ENCODE measurements around the gene CD5L. TPM values are rescaled to one million over a fixed set of nuclear protein-coding genes. Genes with fewer than 3 reads are reported as not detected.

CD5L gene
- total and polyA plus RNA-seq, 3 donors from 2014 or later = 0.22 to 0.25 TPM; not detected in 1

- Histone ChIP-seq H3K4me1 (no peaks in the 10 kb centered on the region), H3K9me3 (no peaks in the 10 kb centered on the region), H3K4me3 (no peak overlapping the region), H3K27ac (no peak overlapping the region), H3K27me3 (no peaks in the 10 kb centered on the region), H3K36me3 (ENCODE audit: low read depth, missing control alignments) (no peaks in the 10 kb centered on the region)
- intact Hi-C loops (cut with DNase I; ENCODE audit: low total_unique reads) = no loop called here
- DNase-seq = no peak
- TF ChIP-seq POLR2A (IDR thresholded peaks at IDR 0.05) (no peak), CTCF (IDR thresholded peaks at IDR 0.05) (no peak)
- WGBS, 2 donors = 78 to 94% methylated on average over 7 of the region's 7 CpGs
Measured at GRCh38 chr1:157803851-157804250, 37.8 kb downstream of the CD5L start.

GRCh38 chr1:157799996-157800395, 41.6 kb downstream of the CD5L start:
- intact Hi-C loops (cut with DNase I; ENCODE audit: low total_unique reads) = no loop called here
- Histone ChIP-seq H3K9me3 (no peaks in the 10 kb centered on the region), H3K36me3 (ENCODE audit: low read depth, missing control alignments) (no peaks in the 10 kb centered on the region), H3K27ac (no peak overlapping the region), H3K4me3 (no peak overlapping the region), H3K4me1 (no peaks in the 10 kb centered on the region), H3K27me3 (no peaks in the 10 kb centered on the region)
- no peak for TF ChIP-seq CTCF (IDR thresholded peaks at IDR 0.05)
- no peak for TF ChIP-seq POLR2A (IDR thresholded peaks at IDR 0.05)
- WGBS, 2 donors = 65 to 82% methylated on average over 1 of the region's 1 CpG
- DNase-seq = no peak

GRCh38 chr1:157798211-157798610, 43.4 kb downstream of the CD5L start:
- Histone ChIP-seq H3K36me3 (ENCODE audit: low read depth, missing control alignments) (no peaks in the 10 kb centered on the region), H3K27me3 (no peaks in the 10 kb centered on the region), H3K4me1 (no peaks in the 10 kb centered on the region), H3K27ac (no peak overlapping the region), H3K4me3 (no peak overlapping the region), H3K9me3 (no peaks in the 10 kb centered on the region)
- intact Hi-C loops (cut with DNase I; ENCODE audit: low total_unique reads) = no loop called here
- 92 to 98% methylated on average over 5 of the region's 5 CpGs for WGBS, 2 donors
- TF ChIP-seq CTCF (IDR thresholded peaks at IDR 0.05) (no peak), POLR2A (IDR thresholded peaks at IDR 0.05) (no peak)
- DNase-seq = no peak

GRCh38 chr1:157785248-157785647, 56.4 kb downstream of the CD5L start:
- Histone ChIP-seq H3K27me3 (no peaks in the 10 kb centered on the region), H3K27ac (no peak overlapping the region), H3K4me1 (no peaks in the 10 kb centered on the region), H3K4me3 (no peak overlapping the region), H3K36me3 (ENCODE audit: low read depth, missing control alignments) (no peaks in the 10 kb centered on the region), H3K9me3 (no peaks in the 10 kb centered on the region)
- TF ChIP-seq POLR2A (IDR thresholded peaks at IDR 0.05) (no peak), CTCF (IDR thresholded peaks at IDR 0.05) (no peak)
- intact Hi-C loops (cut with DNase I; ENCODE audit: low total_unique reads) = no loop called here
- no peak for DNase-seq
- WGBS, 2 donors = 19 to 45% methylated on average over 1 of the region's 1 CpG

- no peak for DNase-seq
- Histone ChIP-seq H3K4me1 (no peaks in the 10 kb centered on the region), H3K9me3 (no peaks in the 10 kb centered on the region), H3K27ac (no peak overlapping the region), H3K36me3 (ENCODE audit: low read depth, missing control alignments) (no peaks in the 10 kb centered on the region), H3K27me3 (no peaks in the 10 kb centered on the region), H3K4me3 (no peak overlapping the region)
- TF ChIP-seq POLR2A (IDR thresholded peaks at IDR 0.05) (no peak), CTCF (IDR thresholded peaks at IDR 0.05) (no peak)
- WGBS, 2 donors = 81% methylated on average over 3 of the region's 3 CpGs
- intact Hi-C loops (cut with DNase I; ENCODE audit: low total_unique reads) = no loop called here
Measured at GRCh38 chr1:157784801-157785200, 56.8 kb downstream of the CD5L start.
